GM19467 (cell line): ENCODE results near the gene CCDC88C.
A peak's percentile ranks its signal among the peaks of the same experiment; 100 is the strongest.

Experiments used
- ATAC-seq: cut with Tn5 transposase; IDR thresholded peaks from one replicate; pipeline ENCODE4 v1.9.1; 2021; ENCODE audit warnings: mild to moderate bottlenecking, moderate library complexity; ENCODE audit not compliant: unreplicated experiment

The CCDC88C gene

DNA sequence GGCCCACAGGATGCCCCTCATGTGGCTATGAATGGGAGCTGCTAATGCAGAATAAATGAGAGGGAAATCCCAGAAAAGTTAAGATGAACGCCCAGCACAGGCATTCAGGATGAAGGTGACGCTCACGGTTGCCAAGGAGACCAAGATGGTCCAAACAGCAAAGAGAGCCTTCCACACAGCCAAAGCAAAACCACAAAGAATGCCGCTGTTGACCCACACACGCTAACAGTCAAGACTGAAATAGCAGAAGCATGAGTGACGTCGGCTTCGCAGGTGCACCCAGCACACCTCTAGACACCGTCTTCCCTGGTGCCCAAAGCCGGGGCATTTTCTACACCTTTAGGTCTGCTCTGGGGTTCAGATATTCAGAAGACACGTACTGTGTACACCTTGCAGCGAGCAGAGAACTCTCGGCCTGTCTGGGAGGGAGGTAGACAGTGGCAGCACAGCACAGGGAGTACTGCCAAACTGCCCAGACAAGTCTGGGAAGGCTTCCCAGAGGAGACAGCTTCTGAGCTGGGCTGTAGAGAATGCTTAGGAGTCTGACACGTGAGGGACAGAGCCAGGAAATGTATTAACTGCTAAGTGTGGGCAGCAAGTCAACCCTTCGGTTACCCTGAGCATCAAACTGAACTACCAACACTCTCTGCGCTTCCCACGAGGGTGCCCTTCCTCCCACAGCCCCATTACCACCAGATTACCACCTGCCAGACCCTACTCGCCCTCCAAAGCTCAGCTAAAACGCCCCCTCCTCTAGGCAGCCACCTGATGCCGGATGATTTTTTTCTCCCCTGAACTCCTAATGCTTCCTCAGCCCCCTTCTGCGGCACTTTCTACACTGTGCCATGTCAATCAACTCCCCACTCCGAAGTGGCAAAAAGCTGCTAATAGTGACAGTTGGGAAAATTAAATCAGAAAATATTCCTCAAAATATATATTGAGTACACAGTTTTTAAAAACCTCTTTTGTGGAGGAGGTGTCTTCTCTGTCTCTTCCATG is 50.1 kb downstream of the CCDC88C start:
- ATAC-seq, result peak; percentile 64

DNA sequence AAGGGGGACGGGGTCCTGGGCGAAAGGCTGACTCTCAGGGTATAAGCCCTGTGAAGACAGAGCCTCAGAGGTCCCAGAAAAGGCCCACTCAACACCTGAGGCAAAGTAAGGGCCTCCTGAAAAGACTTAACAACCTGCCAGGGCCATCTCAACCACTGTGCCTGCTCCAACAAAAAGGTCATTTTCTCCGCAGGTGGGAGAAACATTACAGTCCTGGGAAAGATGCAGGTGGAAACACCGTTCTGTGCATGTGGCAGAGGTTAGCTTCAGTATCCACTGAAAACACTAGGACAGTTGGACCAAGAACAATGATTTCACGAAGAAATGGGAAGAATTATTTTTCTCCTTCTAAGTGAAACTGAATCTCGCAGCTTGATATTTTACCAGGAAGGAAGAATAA is 50.9 kb downstream of the CCDC88C start:
- no peak for ATAC-seq

DNA sequence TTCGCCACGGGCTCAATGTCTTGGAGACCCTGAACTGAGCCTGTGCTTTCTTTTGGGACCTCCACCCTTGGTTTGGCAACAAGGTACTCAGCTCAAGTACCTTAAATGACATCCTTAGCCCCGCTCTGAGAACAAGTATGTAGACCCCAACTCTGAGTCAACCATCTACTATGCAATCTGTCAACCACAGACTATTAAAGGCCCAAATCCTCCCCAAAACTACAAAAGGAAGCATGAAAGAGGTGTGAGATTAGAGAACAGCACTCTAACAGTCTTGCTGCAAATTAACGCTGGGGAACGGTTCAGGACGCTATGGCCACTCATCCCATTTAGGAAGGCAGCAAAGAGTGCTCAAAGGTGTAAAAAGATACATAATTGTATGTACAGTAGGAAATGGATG is 52.1 kb downstream of the CCDC88C start:
- ATAC-seq, result no peak

DNA sequence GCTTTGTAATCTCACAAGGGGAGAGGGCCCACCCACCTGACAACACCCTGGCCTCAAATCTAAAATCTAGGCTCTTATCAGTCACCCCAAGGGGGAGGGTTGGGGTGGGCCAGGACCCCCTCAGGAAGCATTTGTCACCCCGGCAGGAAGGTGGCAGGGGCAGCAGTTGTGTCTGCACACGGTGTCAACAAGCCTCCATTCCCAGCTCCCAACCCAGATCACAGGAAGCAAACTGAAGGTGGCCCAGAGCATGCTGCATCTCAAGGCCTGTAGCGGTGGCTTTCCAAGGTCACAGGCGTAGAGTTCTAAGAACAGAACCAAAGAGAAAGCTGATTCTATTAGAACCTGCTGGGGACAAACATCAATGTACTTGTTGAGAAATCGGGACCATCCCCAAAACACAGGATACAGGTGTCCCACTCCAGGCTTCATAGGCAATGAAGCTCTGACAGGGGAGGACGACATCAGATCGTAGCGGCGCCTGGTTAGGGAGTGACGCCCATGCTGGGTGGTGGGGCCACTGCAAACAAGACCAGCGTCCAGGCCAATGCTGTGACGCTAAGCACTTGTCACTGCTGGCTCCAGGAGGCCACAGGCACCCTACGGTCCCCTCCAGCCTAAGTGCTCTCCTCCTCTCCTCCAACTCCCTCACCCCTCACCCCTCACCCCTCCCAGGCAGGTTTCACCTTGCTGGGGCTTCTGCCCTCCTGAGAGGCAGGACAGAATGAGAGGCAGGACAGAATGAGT is 52.9 kb downstream of the CCDC88C start:
- ATAC-seq, result peak; percentile 3

DNA sequence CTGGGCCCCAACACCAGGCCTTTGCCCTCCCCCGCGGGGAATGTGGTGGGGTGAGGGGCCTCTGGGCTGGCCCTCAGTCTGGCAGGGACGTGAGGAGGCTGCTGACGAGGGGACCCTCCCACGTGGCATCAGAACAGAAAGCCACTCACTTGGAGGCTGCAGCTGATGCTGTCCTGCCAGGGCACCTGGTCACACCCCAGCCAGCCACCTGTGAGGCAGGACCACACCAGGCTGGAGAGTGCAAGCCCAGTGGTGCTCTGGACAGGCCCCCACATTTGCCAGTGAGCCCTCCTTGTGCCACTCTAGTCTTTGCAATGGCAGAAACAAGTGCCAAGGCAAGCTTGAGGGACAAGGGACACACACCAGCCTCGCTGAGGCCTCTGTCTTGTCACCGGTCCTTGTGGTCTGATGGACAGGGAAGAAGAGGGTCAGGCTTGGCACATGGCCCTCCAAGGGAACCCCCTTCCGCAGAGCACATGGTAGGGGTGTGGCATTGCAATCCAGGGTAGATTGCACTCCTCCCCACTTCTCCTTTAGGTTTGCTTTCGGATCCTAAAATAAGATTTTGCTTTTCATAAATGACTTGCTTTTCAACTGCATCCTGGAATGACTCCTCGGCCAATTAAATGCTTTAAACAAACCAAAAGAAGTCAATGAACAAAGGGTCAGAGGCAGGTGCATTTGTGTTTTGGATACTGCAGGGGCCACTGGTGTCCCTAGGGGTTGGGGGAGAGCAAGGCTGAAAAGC is 53.7 kb downstream of the CCDC88C start:
- peak; percentile 48 for ATAC-seq

DNA sequence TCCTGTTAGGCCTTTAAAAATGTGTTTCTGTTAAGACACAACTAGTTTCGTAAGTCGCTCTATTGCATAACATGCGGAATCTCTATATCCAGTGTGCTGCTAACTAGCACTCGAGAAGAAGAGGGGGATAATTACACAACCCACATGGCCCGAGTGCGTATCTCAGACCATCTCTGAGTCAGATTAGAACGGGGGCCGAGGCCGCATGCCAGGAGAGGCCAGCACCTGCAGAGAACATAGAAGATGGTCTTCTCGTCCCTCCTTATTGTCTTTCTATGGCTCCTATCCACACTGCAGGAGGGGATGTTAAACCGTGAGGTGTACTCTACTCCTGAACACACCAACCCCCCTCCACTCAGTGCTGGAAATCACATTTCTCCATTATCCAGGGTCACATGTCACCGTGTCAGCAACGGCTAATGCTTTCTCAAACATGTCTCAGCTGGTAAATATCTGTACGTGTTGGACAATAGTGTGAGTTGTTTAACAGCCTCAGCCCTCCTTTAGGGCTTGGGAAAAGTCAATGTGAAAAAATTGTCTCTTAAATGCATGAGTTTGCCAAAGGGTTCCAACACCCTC is 56.3 kb downstream of the CCDC88C start:
- ATAC-seq, result no peak

DNA sequence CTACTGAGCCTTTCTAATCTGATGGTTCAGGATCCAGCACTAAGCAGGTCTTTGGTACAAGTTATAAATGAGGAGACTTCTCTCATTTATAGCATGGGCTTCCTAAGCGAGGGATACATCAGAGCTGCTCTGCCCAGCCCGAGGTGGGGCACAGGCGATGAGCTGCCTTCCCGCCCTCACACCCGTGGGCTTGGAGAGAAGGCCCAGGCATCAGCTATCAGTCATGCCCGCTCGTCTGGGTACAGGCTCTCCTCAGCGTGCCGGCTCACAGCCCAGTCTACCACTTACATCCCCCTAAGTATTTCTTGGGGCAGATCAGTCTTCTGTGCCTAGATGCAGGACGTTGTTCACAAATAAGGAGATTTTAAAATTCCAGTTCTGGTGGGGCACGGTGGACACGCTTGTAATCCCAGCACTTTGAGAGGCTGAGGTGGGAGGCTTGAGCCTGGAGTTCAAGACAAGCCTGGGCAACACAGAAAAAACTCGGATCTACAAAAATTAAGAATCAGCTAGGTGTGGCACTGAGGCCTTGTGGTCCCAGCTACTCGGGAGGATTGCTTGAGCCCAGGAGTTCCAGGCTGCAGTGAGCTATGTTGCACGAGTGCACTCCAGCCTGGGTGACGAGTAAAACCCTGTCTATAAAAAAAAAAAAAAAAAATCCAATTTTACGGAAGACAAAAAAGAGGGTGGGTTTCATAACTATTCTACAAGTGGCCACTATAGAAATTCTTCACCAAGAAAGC is 57.0 kb downstream of the CCDC88C start:
- no peak for ATAC-seq

DNA sequence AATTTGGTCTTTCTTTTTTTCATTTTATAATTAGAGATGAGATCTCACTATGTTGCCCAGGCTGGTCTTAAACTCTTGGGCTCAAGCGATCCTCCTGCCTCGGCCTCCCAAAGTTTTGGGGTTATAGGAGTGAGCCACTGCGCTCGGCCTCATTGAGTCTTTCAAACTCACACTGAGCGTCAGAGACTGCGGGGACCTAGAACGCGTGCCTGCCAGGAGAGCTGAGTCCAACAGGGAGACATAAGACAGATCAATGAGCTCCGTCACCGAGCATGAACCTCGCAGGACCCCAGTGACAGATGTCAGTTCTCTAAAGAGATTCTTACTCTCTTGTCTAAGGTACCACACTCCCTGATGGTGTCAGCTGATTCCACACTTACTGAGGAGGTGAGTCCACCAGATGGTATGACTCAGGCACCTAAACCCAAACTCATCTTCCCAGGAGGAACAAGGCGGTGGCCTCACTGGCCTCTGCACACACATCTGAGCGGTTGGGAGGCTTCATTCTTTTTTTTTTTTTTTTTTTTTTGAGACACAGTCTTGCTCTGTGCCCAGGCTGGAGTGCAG is 58.9 kb downstream of the CCDC88C start:
- ATAC-seq, result no peak

DNA sequence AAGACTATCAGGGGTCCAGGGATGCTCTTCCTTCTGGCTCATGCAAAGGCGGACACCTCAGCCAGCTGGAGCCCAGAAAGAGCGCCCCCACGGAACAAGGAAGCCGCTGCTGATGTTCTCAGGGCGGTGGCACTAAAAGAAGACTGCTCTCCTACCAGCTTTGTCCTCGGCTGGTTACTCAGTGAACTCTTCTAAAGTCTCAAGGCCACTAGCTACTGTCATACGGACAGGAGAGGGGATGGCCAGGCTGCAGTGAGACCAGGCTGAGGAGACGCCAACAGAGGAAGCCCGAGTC is 59.6 kb downstream of the CCDC88C start:
- no peak for ATAC-seq

DNA sequence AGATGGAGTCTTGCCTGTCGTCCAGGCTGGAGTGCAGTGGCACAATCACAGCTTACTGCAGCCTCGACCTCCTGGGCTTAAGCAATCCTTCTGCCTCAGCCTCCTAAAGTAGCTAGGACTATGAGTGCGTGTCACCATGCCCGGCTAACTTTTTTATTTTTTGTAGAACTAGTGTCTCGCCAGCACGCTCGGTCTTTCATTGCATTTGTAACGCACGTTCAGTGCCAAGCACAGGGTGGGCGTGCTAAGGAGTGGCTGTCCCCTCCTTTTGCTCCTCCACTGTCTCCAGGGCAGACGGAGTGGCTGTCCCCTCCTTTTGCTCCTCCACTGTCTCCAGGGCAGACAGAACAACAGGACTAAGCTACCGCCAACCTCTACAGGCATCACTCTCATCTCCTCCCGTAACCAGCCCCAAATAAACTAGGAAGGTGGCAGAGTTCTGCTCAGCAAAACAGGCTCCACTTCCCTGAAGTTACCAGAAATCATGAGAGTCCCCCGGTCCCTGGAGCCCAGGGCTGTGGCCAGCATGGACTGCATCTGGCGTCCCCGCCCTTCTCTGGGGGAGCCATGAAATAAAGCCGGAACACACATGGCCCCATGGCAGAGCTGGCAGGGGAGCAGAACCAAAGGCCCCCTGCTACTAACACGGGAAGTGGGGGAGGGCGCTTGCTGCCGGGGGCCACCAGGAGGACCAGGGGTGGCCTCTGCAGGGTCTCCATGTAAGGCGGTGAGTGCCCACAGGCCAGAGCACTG is 60.2 kb downstream of the CCDC88C start:
- ATAC-seq, result no peak

DNA sequence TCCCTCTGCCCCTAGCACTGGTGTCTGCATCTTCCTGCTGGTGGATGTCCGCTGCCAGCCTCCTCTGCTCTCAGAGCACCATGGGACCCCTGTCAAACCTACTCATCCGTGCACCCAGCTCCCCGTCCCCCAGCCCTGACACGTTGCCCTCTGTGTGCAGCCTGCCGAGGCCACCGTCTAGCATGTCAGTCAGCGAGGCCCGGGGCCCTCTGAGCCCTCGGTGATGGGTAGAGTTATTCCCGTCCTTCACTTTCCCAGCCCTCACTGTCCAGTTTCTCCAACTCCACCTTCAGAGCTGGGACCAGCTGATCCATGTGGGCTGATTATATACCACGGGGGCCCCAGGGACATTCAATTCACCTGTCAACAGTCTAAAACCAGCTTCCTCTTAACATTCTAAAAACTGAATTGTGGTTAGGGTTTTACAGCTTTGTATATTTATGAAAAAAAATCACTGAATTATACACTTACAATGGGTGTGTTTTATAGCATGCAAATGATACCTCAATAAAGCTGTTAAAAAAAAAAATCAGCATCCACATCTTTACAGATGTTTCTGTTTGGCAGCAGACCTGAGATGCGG is 61.3 kb downstream of the CCDC88C start:
- ATAC-seq, result no peak

DNA sequence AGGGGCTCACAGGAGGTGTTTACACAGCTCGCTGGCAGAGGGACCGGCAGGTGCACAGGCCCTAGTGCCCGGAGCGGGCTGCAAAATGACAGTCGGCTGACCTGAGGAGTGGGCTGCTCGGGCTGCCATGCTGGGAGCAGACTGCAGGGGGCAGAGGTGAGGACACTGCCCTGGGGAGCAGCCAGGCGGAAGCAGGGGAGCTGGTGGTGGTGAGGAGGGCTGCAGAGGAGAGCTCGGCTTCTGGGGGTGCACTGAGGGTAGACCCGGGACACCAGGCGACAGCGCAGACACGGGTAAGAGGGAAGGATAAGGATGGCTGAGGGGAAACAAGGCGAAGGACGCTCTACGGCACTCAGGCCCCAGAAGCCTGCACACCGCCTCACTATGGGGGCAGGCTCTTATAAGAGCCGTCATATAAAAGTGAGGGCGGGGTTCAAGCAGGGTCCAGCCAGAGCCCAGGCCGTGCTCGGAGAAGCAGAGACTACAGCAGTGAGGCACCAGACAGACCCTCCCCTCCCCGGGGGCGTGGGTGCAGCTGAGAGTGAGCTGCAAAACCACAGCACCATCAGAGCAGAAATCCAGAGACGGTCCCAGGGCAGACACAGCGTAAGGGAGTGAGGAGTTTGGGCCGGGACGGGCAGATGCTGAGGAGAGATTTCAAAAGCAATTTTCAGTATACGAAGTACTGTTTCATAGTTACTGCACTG is 62.5 kb downstream of the CCDC88C start:
- no peak for ATAC-seq

DNA sequence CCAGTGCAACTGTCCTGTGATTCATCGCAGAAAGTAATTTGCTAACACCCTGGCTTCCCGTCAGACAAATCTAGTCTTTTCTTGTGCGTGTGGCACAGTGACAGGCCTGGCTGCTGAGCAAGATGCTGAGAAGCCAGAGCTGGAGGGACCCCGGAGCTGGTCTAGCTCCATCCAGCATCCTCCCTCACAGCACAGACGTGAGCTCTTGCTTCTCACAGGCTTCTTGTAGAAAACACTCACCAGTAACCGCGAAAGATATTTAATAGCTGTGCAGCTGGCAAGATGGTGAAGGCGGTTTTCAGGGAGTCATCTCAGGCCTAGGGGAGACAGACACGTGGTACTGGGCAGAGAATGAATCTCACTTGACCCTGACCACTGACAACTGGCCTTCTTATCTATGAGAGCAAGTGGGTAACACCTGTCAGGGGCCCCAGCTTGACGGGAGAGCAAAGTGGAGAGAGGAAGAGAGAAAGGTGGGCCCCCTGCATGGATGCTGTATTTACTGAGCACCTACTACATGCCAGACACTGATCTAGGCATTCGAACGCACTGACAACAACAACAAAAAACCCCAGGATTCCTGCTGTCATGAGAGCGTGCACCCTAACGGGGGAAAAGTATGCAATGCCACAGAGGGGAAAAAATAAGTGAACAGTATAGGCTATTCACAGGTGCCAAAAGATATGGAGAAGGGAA is 63.3 kb downstream of the CCDC88C start:
- ATAC-seq, result no peak

DNA sequence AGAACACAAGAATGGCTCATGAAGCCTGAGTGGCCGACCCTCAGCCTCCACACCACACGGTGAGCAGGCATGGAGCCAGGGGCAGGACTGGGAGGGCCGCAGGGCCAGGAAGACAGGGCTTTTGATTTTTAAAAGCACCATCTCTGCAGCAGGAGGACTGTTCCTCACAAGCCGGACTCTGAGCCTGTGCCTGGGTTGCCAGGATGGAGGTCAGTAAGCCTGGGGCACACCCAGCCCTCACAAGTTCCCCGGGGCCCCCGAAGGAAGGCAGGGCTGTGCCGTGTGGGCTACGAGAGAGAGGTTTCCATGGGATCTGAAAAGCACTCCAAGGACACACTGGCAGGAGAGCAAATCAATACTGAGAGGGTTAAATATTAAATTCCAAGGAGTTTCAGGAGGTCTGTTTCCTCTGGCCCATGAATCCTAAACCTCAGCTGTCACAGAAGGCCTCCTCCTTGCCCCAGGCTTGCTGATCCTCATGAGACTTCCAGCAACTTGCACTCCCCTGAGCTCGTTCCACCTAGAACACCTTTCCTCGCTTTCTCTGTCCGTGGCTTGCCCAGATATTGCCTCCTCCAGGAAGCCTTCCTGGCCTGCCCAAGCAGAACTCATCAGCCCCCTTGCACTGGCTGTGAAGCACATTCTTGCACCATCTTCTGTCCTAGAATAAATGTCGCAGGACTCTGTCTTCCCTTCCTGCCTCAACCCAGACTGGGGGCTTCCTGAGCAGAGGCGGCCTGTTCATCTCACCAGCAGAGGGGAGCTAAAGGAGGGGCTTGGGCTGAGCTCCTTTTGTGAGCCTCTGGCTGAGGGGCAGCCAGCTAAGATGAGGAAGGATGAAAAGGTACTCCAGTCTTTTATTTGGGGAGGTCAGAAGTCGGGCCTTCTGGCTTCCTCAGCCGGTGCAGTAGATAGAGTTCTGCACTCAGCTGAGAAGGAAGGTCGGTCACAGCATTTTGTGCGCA is 64.6 kb downstream of the CCDC88C start:
- ATAC-seq, result no peak

DNA sequence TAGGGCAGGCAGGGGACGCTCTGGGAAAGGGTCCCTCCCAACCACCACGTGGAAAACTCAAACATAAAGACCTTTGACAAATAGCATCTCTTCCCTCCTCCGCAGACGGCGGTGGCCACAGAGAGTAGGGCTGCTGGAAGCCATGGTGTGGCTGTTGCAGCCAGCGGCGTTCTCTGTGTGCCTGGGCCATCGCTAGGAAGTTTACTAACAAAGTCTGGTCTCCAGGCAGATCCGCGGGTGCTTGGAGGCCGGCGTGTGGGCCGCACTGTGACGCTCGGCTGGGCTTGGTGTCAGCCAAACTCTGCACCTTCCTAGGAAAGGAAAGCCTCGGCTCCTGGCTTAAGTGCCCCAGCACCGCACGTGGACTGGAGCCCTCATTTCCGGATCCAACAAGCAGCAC is 65.6 kb downstream of the CCDC88C start:
- no peak for ATAC-seq

DNA sequence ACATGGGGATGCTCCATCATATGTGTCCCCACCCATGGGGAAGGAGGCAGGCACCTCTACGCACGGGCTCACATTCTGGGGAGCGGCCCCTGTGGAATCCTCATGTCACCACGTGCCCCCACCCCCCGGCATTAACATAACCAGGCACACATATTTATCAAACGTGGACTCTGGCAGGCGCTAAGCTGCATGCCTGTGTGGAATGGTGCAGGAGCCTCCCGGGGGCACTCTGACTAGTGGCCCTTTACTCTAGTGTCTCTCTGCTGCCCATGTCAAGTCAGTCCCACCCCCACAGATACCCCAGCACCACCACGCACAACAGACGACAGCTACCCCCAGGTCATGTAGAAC is 66.1 kb downstream of the CCDC88C start:
- no peak for ATAC-seq
